ENCODE results near the gene OPTN.

- TF ChIP-seq POLR2A (IDR thresholded peaks at IDR 0.05), result no peak
- no peak for TF ChIP-seq CTCF (IDR thresholded peaks at IDR 0.05)
These were observed 8.2 kb upstream of the OPTN start for GRCh38 chr10:13091801-13092200.
